Peyer's patch (tissue), 4 donors: Measurements from ENCODE around the gene PXN. TPM values are rescaled to one million over a fixed set of nuclear protein-coding genes. Genes with fewer than 3 reads are reported as not detected.

Experiments used
- DNase-seq, 3 donors: peaks; one replicate each; pipeline ENCODE4 v3.0.0-alpha.2; 2017 to 2019
- H3K27ac ChIP-seq, 4 donors: fragments of 200-600 bp; sonication (generic); one replicate each; pipeline ENCODE4 v1.5.1; 2016 to 2019
- H3K27me3 ChIP-seq, 2 donors: fragments of 200-600 bp; sonication (generic); one replicate each; pipeline ENCODE4 v1.5.1; 2019
- H3K36me3 ChIP-seq, 3 donors: fragments of 200-600 bp; sonication (generic); one replicate each; pipeline ENCODE4 v1.5.1; 2016 to 2019
- H3K4me1 ChIP-seq, 4 donors: fragments of 200-600 bp; sonication (generic); one replicate each; pipeline ENCODE4 v1.5.1; 2016 to 2019
- H3K4me3 ChIP-seq, 4 donors: fragments of 200-600 bp; sonication (generic); 1 replicate in 3 of 4; 2 replicates in 1 of 4; pipeline ENCODE4 v1.5.1; 2016 to 2019; ENCODE audit warnings: mild to moderate bottlenecking in 1 of 4
- H3K9me3 ChIP-seq, 4 donors: fragments of 200-600 bp; sonication (generic); one replicate each; pipeline ENCODE4 v1.5.1; 2016 to 2019; ENCODE audit warnings: mild to moderate bottlenecking in 1 of 4
- CTCF ChIP-seq, 6 experiments: fragments of 450-650 bp in 4 of 6; fragments of 200-600 bp in 2 of 6; sonication (generic) in 1 of 6; IDR thresholded peaks; one replicate each; pipeline ENCODE4 v1.5.1; 2017 to 2019; ENCODE audit warnings: antibody characterized with exemption in 6 of 6, mild to moderate bottlenecking in 3 of 6, moderate library complexity in 1 of 6
- POLR2A ChIP-seq, 2 donors: fragments of 450-650 bp; IDR thresholded peaks; one replicate each; pipeline ENCODE4 v1.5.1; 2017; ENCODE audit warnings: antibody characterized with exemption in 2 of 2, mild to moderate bottlenecking in 2 of 2, moderate library complexity in 2 of 2
- total RNA-seq, 4 donors: library from RNA; depleted of rRNA; stranded (reverse); fragments of >200 nt; gene quantifications; one replicate each; pipeline ENCODE4 v1.1.0, GENCODE V29; 2016

The PXN gene
- total RNA-seq, 4 donors from 2014 or later = 138 to 204 (median 177) TPM

GRCh38 chr12:120278137-120279069 lies 12.9 kb upstream of the PXN start:
- Histone ChIP-seq H3K4me3 (no peak overlapping the region), H3K27me3 (no peaks in the 10 kb centered on the region)

GRCh38 chr12:120276734-120277133 lies 11.2 kb upstream of the PXN start:
- no peak overlapping the region for H3K27ac ChIP-seq
- TF ChIP-seq CTCF (IDR thresholded peaks at IDR 0.05) (no peak), POLR2A (IDR thresholded peaks at IDR 0.05) (no peak)
- no peaks in the 10 kb centered on the region for H3K36me3 ChIP-seq
- H3K27me3 ChIP-seq = no peaks in the 10 kb centered on the region
- no peak for DNase-seq
- H3K9me3 ChIP-seq = no peaks in the 10 kb centered on the region
- H3K4me1 ChIP-seq = no peaks in the 10 kb centered on the region
- H3K4me3 ChIP-seq = no peak overlapping the region

More at GRCh38 chr12:120278137-120279069, 12.9 kb upstream of the PXN start:
- Histone ChIP-seq H3K4me1 (no peaks in the 10 kb centered on the region), H3K36me3 (no peaks in the 10 kb centered on the region), H3K27ac (no peak overlapping the region), H3K9me3 (no peaks in the 10 kb centered on the region)
- no peak for DNase-seq
- TF ChIP-seq POLR2A (IDR thresholded peaks at IDR 0.05) (no peak), CTCF (IDR thresholded peaks at IDR 0.05) (no peak)

- DNase-seq = no peak
- no peaks in the 10 kb centered on the region for H3K9me3 ChIP-seq
- H3K27ac ChIP-seq = peak overlapping the region in 2 of 4 donors; percentile 29 to 65
- TF ChIP-seq CTCF (IDR thresholded peaks at IDR 0.05) (no peak), POLR2A (IDR thresholded peaks at IDR 0.05) (no peak)
- peaks cover 0 to 31% (median 3%) of the 10 kb centered on the region in 4 donors for H3K4me1 ChIP-seq
- H3K36me3 ChIP-seq = no peaks in the 10 kb centered on the region
- H3K4me3 ChIP-seq = no peak overlapping the region
- no peaks in the 10 kb centered on the region for H3K27me3 ChIP-seq
Observed at GRCh38 chr12:120267736-120268135, 2.2 kb upstream of the PXN start.

GRCh38 chr12:120266180-120266870 lies 795 bp upstream of the PXN start:
- peak overlapping the region in 1 of 4 donors; percentile 68 for H3K27ac ChIP-seq

More at GRCh38 chr12:120266180-120266870, 795 bp upstream of the PXN start:
- peak overlapping the region in 1 of 4 donors; percentile 13 for H3K4me3 ChIP-seq
- no peak for DNase-seq
- H3K4me1 ChIP-seq = peaks cover 0 to 45% (median 3%) of the 10 kb centered on the region in 4 donors
- no peaks in the 10 kb centered on the region for H3K27me3 ChIP-seq
- no peaks in the 10 kb centered on the region for H3K36me3 ChIP-seq
- TF ChIP-seq POLR2A (IDR thresholded peaks at IDR 0.05) (no peak), CTCF (IDR thresholded peaks at IDR 0.05) (no peak)
- no peaks in the 10 kb centered on the region for H3K9me3 ChIP-seq
